ENCODE measurements around the gene AUTS2. TPM values are rescaled to one million over a fixed set of nuclear protein-coding genes. Genes with fewer than 3 reads are reported as not detected.

The AUTS2 gene
- total and polyA plus RNA-seq, 4 donors: 4.9 to 24.4 (median 7.0) TPM

DNA sequence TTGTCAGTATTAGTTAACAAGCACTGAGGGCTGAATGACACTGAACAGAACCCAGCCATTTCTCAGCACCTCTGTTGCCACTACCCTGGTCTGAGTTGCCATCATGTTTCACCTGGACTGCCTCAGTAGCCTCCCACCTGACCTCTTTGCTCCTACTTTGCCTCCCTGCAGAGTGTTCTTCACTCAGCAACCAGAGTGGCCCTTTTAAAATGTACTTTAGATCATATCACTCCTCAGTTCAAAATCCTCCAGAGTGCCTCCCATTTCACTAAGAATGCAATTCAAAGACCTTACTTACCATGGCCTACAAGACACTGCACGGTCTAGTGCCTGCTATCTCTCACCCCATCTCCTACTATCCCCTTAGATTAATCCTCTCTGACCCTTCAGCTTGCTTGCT lies 214.5 kb downstream of the AUTS2 start:
- H3K9ac ChIP-seq (ENCODE audit: low read depth in 1 of 2, low read length in 2 of 2): no peak overlapping the region
- no peak overlapping the region for H3K4me3 ChIP-seq (ENCODE audit: low read depth in 1 of 3, low read length in 3 of 3)
- no peak for DNase-seq (ENCODE audit: low spot score)
- H3K27ac ChIP-seq (ENCODE audit: low read depth in 1 of 2, low read length in 2 of 2): no peak overlapping the region
- no peaks in the 10 kb centered on the region for H3K9me3 ChIP-seq (ENCODE audit: control insufficient read depth in 4 of 4, low read length in 3 of 4)
- 88% methylated on average over 1 of the region's 1 CpG for WGBS
- H3K36me3 ChIP-seq (ENCODE audit: control insufficient read depth in 4 of 4, insufficient read depth in 3 of 4, low read depth in 1 of 4, low read length in 3 of 4): no peaks in the 10 kb centered on the region
- TF ChIP-seq RAD21 (IDR thresholded peaks at IDR 0.05) (no peak), GABPA (IDR thresholded peaks at IDR 0.05 in 1 of 2, conservative IDR thresholded peaks at IDR 0.05 in 1 of 2) (no peak), SP1 (IDR thresholded peaks at IDR 0.05) (no peak), RXRA (IDR thresholded peaks at IDR 0.05) (no peak), JUND (IDR thresholded peaks at IDR 0.05) (no peak), HNF4G (IDR thresholded peaks at IDR 0.05) (no peak), NR2F2 (IDR thresholded peaks at IDR 0.05) (no peak), CTCF (IDR thresholded peaks at IDR 0.05; ENCODE audit: low read depth, low read length, missing input control) (no peak), HNF4A (conservative IDR thresholded peaks at IDR 0.05) (no peak), TAF1 (conservative IDR thresholded peaks at IDR 0.05) (no peak)
- TF ChIP-seq, protein P1, sequence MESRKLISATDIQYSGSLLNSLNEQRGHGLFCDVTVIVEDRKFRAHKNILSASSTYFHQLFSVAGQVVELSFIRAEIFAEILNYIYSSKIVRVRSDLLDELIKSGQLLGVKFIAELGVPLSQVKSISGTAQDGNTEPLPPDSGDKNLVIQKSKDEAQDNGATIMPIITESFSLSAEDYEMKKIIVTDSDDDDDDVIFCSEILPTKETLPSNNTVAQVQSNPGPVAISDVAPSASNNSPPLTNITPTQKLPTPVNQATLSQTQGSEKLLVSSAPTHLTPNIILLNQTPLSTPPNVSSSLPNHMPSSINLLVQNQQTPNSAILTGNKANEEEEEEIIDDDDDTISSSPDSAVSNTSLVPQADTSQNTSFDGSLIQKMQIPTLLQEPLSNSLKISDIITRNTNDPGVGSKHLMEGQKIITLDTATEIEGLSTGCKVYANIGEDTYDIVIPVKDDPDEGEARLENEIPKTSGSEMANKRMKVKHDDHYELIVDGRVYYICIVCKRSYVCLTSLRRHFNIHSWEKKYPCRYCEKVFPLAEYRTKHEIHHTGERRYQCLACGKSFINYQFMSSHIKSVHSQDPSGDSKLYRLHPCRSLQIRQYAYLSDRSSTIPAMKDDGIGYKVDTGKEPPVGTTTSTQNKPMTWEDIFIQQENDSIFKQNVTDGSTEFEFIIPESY (IDR thresholded peaks at IDR 0.05): no peak
- TF ChIP-seq, protein P2, sequence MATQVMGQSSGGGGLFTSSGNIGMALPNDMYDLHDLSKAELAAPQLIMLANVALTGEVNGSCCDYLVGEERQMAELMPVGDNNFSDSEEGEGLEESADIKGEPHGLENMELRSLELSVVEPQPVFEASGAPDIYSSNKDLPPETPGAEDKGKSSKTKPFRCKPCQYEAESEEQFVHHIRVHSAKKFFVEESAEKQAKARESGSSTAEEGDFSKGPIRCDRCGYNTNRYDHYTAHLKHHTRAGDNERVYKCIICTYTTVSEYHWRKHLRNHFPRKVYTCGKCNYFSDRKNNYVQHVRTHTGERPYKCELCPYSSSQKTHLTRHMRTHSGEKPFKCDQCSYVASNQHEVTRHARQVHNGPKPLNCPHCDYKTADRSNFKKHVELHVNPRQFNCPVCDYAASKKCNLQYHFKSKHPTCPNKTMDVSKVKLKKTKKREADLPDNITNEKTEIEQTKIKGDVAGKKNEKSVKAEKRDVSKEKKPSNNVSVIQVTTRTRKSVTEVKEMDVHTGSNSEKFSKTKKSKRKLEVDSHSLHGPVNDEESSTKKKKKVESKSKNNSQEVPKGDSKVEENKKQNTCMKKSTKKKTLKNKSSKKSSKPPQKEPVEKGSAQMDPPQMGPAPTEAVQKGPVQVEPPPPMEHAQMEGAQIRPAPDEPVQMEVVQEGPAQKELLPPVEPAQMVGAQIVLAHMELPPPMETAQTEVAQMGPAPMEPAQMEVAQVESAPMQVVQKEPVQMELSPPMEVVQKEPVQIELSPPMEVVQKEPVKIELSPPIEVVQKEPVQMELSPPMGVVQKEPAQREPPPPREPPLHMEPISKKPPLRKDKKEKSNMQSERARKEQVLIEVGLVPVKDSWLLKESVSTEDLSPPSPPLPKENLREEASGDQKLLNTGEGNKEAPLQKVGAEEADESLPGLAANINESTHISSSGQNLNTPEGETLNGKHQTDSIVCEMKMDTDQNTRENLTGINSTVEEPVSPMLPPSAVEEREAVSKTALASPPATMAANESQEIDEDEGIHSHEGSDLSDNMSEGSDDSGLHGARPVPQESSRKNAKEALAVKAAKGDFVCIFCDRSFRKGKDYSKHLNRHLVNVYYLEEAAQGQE (IDR thresholded peaks at IDR 0.05): no peak
- H3K4me1 ChIP-seq (ENCODE audit: control insufficient read depth in 4 of 4, insufficient read depth in 4 of 4, low read length in 3 of 4): no peaks in the 10 kb centered on the region
- H3K27me3 ChIP-seq (ENCODE audit: control insufficient read depth in 4 of 4, insufficient read depth in 4 of 4, low read length in 3 of 4): no peaks in the 10 kb centered on the region

DNA sequence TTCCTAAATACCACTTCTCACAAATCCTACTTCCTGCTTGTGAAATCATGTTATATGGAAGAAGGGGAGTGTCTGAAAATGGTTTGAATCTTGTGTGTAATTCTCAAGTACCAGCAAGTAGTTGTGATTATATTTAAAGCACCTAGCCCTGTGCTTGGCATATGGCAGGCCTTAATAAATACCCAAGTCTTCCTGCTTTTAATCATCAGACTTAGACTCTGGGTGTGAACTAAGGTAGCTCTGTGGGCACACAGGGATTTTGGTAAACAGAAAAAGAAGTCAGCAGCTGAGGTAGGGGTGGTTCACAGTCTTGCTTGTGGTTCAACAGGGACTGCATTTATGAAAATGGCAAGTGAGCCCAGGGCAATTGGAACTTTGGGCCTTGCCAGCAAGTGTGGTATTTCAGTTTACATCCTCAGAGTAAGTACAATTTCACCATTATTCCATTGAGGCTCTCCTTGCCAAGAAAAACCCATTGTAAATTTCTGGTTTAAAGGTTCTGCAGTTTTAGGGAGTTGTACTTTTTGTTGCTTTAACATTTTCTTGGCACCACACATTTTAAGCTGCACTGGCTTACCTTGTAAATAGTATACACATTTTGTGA lies 215.5 kb downstream of the AUTS2 start:
- Histone ChIP-seq H3K4me3 (ENCODE audit: low read depth in 1 of 3, low read length in 3 of 3) (no peak overlapping the region), H3K36me3 (ENCODE audit: control insufficient read depth in 4 of 4, insufficient read depth in 3 of 4, low read depth in 1 of 4, low read length in 3 of 4) (no peaks in the 10 kb centered on the region), H3K4me1 (ENCODE audit: control insufficient read depth in 4 of 4, insufficient read depth in 4 of 4, low read length in 3 of 4) (no peaks in the 10 kb centered on the region), H3K27me3 (ENCODE audit: control insufficient read depth in 4 of 4, insufficient read depth in 4 of 4, low read length in 3 of 4) (no peaks in the 10 kb centered on the region), H3K9me3 (ENCODE audit: control insufficient read depth in 4 of 4, low read length in 3 of 4) (no peaks in the 10 kb centered on the region), H3K27ac (ENCODE audit: low read depth in 1 of 2, low read length in 2 of 2) (no peak overlapping the region), H3K9ac (ENCODE audit: low read depth in 1 of 2, low read length in 2 of 2) (no peak overlapping the region)
- DNase-seq (ENCODE audit: low spot score): no peak
- TF ChIP-seq GABPA (IDR thresholded peaks at IDR 0.05 in 1 of 2, conservative IDR thresholded peaks at IDR 0.05 in 1 of 2) (no peak), EGR1 (IDR thresholded peaks at IDR 0.05; ENCODE audit: low read depth in 2 of 2) (no peak)
